ENCODE results near the gene GPC6.

- TF ChIP-seq, protein P1, sequence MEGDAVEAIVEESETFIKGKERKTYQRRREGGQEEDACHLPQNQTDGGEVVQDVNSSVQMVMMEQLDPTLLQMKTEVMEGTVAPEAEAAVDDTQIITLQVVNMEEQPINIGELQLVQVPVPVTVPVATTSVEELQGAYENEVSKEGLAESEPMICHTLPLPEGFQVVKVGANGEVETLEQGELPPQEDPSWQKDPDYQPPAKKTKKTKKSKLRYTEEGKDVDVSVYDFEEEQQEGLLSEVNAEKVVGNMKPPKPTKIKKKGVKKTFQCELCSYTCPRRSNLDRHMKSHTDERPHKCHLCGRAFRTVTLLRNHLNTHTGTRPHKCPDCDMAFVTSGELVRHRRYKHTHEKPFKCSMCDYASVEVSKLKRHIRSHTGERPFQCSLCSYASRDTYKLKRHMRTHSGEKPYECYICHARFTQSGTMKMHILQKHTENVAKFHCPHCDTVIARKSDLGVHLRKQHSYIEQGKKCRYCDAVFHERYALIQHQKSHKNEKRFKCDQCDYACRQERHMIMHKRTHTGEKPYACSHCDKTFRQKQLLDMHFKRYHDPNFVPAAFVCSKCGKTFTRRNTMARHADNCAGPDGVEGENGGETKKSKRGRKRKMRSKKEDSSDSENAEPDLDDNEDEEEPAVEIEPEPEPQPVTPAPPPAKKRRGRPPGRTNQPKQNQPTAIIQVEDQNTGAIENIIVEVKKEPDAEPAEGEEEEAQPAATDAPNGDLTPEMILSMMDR (IDR thresholded peaks at IDR 0.05; ENCODE audit: low read length), result no peak
- TF ChIP-seq EZH2 (optimal IDR thresholded peaks at IDR 0.05; ENCODE audit: low read depth, low read length) (no peak), EZH2phosphoT487 (IDR thresholded peaks at IDR 0.05; ENCODE audit: low read length) (no peak)
Observed at GRCh38 chr13:93732186-93732585, 505.6 kb downstream of the GPC6 start.
